D721Med (cell line): ENCODE data around the gene USP43.
"Not testable (repeated sequence)": the region's sequence is repeated elsewhere in the genome, so short reads cannot be mapped to it uniquely, and the experiment has no call there.

Experiments used
- DNase-seq: peaks from one replicate; pipeline ENCODE4 v3.0.0; 2011; ENCODE audit warnings: low spot score; ENCODE audit not compliant: insufficient read length
- FAIRE-seq: peaks from 2 replicates; lab custom pipeline; 2011; peaks lifted over from hg19 to GRCh38; lab: Jason Lieb, UNC
- CTCF ChIP-seq: IDR thresholded peaks from 2 replicates; pipeline ENCODE4 v1.5.1; 2012; ENCODE audit warnings: mild to moderate bottlenecking, control low read depth; ENCODE audit not compliant: insufficient read depth; ENCODE audit errors: missing control alignments

Gene USP43

GRCh38 chr17:9615486-9615885, 29.8 kb upstream of the USP43 start:
- FAIRE-seq, result no peak
- TF ChIP-seq CTCF, result no peak
- DNase-seq, result no peak

DNA sequence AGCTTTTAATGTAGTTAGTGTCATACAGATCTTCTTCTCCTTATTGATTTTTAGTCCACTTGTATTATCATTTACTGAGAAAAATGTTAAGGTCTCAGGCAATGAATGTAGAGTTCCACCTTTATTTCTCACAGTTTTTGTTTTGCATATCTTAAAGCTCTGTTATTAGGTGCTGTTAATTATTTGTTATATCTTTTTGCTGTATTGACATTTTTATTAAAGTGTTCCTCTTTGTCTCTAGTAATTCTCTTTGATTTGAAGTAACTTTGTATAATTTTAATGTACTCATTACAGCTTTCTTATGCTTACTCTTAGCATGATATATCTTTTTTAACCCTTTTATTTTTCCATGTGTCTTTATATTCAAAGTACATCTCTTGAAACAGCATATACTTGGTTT, 22.4 kb upstream of the USP43 start:
- FAIRE-seq (no peak), DNase-seq (no peak)
- no peak for TF ChIP-seq CTCF

DNA sequence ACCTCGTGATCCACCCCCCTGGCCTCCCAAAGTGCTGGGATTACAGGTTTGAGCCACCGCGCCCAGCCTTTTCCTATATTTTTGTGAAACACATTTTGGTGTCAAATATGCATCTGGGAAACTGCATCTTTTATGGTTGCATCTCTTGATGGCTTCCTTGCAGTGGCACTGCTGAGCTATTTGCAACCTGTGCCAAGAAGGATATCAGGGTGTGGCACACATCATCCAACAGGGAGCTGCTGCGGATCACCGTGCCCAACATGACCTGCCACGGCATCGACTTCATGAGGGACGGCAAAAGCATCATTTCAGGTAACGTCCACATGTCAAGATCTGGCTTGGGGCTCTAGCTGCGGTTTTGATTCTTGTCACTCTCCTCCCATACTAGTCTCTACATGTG, 16.8 kb upstream of the USP43 start:
- DNase-seq, result no peak
- no peak for FAIRE-seq
- TF ChIP-seq CTCF, result no peak

DNA sequence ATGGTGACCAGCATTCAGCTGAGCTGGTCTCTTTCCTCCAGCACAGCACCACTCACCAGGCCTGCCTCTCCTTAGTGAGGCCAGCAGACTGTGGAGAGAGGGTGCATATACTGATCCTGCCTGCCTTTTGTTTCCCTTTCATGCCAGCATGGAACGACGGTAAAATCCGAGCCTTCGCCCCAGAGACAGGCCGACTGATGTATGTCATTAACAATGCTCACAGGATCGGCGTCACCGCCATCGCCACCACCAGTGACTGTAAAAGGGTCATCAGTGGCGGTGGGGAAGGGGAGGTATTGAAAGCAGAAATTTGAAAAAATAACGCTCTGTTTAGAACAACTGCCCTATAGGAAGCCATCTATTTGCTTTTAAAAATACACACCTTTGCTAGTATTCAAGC, 12.6 kb upstream of the USP43 start:
- no peak for DNase-seq
- no peak for FAIRE-seq
- no peak for TF ChIP-seq CTCF

DNA sequence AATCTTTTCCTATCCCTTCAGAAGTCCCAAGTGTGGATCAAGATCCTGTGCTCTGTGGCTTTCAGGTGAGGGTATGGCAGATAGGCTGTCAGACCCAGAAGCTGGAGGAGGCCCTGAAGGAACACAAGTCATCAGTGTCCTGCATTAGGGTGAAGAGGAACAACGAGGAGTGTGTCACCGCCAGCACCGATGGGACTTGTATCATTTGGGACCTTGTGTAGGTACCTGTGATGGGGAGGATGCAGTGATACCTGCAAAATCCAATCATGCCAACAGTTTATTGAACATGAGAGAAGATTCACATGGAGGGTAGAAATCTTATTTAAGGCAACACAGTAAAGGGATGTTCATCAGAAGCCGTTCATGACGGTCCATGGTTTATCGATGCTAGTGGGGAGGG, 10.0 kb upstream of the USP43 start:
- no peak for FAIRE-seq

DNA sequence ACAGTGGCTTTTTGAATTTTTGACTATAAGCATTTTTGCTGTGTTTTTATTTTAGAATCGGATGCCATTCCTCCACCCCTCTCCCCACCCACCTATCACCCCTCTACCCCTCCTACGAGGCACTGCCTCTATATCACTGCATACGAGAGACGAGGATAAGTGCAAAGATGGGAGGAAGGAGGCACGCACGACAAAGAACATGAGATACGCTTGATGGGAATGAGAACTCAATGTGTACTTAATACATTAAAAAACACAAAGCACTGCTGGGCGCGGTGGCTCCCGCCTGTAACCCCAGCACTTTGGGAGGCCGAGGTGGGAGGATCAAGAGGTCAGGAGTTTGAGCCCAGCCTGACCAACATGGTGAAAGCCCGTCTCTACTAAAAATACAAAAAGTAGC, 8.8 kb upstream of the USP43 start:
- no peak for TF ChIP-seq CTCF
- no peak for DNase-seq
- FAIRE-seq, result no peak

More for the DNA sequence above, 10.0 kb upstream of the USP43 start:
- no peak for DNase-seq
- TF ChIP-seq CTCF, result no peak

GRCh38 chr17:9640388-9640787, 4.9 kb upstream of the USP43 start:
- FAIRE-seq, DNase-seq: not testable (repeated sequence)

DNA sequence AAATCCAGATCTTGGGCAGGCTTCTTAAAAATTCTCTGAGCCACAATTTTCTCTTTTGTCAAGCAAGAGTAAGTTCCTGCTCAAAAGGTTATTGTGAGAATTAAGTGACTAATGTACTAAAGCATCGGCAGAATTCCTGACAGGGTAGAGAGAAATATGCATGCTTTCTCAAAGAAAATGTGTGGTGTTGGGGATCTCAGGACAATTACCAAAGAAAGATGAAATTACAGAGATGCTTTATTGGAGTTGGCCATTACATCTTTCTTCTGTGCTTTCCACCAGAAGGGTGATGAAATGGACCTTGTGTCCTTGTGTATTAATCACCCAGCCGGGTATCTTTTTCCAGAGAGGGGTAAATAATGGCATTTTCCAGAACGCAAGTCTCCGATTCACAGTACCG, 1.7 kb upstream of the USP43 start:
- DNase-seq (no peak), FAIRE-seq (no peak)
- no peak for TF ChIP-seq CTCF
